Liver (tissue), 3 donors: ENCODE measurements around the gene ATP2B2.

Source experiments
- CTCF ChIP-seq: fragments of 150-350 bp; IDR thresholded peaks from 2 replicates; pipeline ENCODE4 v1.5.1; 2017; ENCODE audit warnings: improper control_type of control experiment, low read depth, low read length; ENCODE audit not compliant: missing input control
- GABPA ChIP-seq, 2 donors: IDR thresholded peaks in 1 of 2; conservative IDR thresholded peaks in 1 of 2; 2 replicates each; pipeline ENCODE4 v1.6.1; 2016; ENCODE audit warnings: antibody characterized with exemption in 2 of 2, mild to moderate bottlenecking in 1 of 2, moderate library complexity in 1 of 2
- HNF4G ChIP-seq: IDR thresholded peaks from 2 replicates; pipeline ENCODE4 v1.6.1; 2016; ENCODE audit warnings: antibody characterized with exemption
- TF ChIP-seq, protein P1 (sequence below): IDR thresholded peaks from 2 replicates; pipeline ENCODE4 v1.6.1; 2016; ENCODE audit warnings: antibody characterized with exemption
- TF ChIP-seq, protein P2 (sequence below): IDR thresholded peaks from 2 replicates; pipeline ENCODE4 v1.6.1; 2016; ENCODE audit warnings: antibody characterized with exemption
- donor health status: healthy.
- donor health status: healthy.

DNA sequence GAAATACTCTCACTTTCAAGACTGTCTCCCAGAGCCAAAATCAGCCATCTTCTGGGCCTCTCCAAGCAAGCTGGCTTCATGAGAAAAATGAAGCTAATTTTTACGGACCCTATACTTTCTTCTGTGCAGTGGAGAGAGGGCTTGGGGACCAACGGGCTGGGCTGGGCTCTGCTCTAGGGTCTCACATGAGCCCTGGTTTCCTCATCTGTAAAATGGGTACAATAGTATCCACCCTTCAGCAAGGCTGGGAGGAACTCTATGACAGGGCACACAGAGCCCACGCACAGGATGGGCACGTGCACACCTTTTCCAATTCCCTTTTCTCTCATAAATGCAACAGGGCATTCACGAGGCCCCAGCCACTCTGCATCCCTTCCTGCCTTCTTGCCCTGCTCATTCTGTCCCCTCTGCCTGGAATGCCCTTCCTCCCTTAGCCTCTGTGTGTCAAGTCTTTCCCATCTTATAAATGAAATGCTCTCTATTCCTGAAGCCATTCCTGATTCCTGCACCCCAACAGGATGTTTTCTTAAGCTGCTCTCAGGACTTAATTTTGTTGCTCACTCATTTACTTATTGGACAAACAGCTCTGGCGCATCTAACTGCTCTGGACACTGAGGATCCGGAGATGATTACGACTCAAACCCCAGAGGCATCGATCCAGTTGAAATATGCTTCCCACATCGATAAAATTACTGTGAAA is 151.6 kb downstream of the ATP2B2 start:
- TF ChIP-seq, protein P1, sequence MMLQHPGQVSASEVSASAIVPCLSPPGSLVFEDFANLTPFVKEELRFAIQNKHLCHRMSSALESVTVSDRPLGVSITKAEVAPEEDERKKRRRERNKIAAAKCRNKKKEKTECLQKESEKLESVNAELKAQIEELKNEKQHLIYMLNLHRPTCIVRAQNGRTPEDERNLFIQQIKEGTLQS: no peak
- no peak for TF ChIP-seq CTCF
- TF ChIP-seq GABPA (IDR thresholded peaks at IDR 0.05 in 1 of 2, conservative IDR thresholded peaks at IDR 0.05 in 1 of 2): no peak
- TF ChIP-seq, protein P2, sequence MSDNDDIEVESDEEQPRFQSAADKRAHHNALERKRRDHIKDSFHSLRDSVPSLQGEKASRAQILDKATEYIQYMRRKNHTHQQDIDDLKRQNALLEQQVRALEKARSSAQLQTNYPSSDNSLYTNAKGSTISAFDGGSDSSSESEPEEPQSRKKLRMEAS: no peak
- TF ChIP-seq HNF4G: no peak
